Sigmoid colon (tissue), 7 donors: ENCODE data around the gene FAM227B. TPM values are rescaled to one million over a fixed set of nuclear protein-coding genes. Genes with fewer than 3 reads are reported as not detected.

ENCODE experiments used
- DNase-seq: peaks from one replicate; pipeline ENCODE4 v3.0.0-alpha.2; 2019
- H3K27ac ChIP-seq, 4 donors: fragments of 200-600 bp; sonication (generic); one replicate each; pipeline ENCODE4 v1.5.1; 2016 to 2019; ENCODE audit warnings: mild to moderate bottlenecking in 1 of 4
- H3K27me3 ChIP-seq, 3 donors: fragments of 200-600 bp; sonication (generic); one replicate each; pipeline ENCODE4 v1.5.1; 2019; ENCODE audit warnings: mild to moderate bottlenecking in 1 of 3
- H3K36me3 ChIP-seq, 4 donors: fragments of 200-600 bp; sonication (generic); one replicate each; pipeline ENCODE4 v1.5.1; 2016 to 2019
- H3K4me1 ChIP-seq, 4 donors: fragments of 200-600 bp; sonication (generic); one replicate each; pipeline ENCODE4 v1.5.1; 2017 to 2019
- H3K4me3 ChIP-seq, 4 donors: fragments of 200-600 bp; sonication (generic); one replicate each; pipeline ENCODE4 v1.5.1; 2017 to 2019; ENCODE audit warnings: mild to moderate bottlenecking in 2 of 4, moderate library complexity in 1 of 4
- H3K9me3 ChIP-seq, 4 donors: fragments of 200-600 bp in 3 of 4; sonication (generic) in 3 of 4; one replicate each; pipeline versions ENCODE4 v1.5.1 to v1.6.1; 2013 to 2019
- EP300 ChIP-seq, 4 donors: sonication (generic); formaldehyde crosslinking; IDR thresholded peaks; one replicate each; pipeline ENCODE4 v1.6.1; 2017; ENCODE audit warnings: antibody characterized with exemption in 4 of 4
- POLR2A ChIP-seq, 2 donors: fragments of 450-650 bp; IDR thresholded peaks; one replicate each; pipeline ENCODE4 v1.6.1; 2016; ENCODE audit warnings: antibody characterized with exemption in 2 of 2, mild to moderate bottlenecking in 2 of 2, moderate library complexity in 2 of 2
- POLR2AphosphoS5 ChIP-seq, 4 donors: sonication (generic); formaldehyde crosslinking; IDR thresholded peaks; one replicate each; pipeline ENCODE4 v1.6.1; 2017; ENCODE audit warnings: antibody characterized with exemption in 4 of 4
- WGBS, 2 donors: extraction: QIAGEN DNeasy Blood & Tissue Kit; methylation state at CpG; one replicate each; pipeline ENCODE4 v1.1.7; 2013; 5-methylcytosine and 5-hydroxymethylcytosine counted together
- intact Hi-C: fragments of 100-400 bp; cut with DNase I; formaldehyde crosslinking; loops from one replicate; pipeline ENCODE4 v1.15.1; 2023
- polyA plus RNA-seq, 3 donors: library from polyadenylated mRNA; stranded (reverse); fragments of 200-250 nt; gene quantifications; one replicate each; pipeline ENCODE4 v1.2.3, GENCODE V29; 2013
- total RNA-seq, 4 donors: library from RNA; depleted of rRNA; stranded (reverse); fragments of >200 nt; gene quantifications; one replicate each; pipeline ENCODE4 v1.1.0, GENCODE V29; 2016
- TF ChIP-seq, protein P1 (sequence below), 4 experiments: fragments of 450-650 bp in 3 of 4; fragments of 200-600 bp in 1 of 4; IDR thresholded peaks; one replicate each; pipeline ENCODE4 v1.5.1; 2016 to 2019; ENCODE audit warnings: antibody characterized with exemption in 4 of 4, mild to moderate bottlenecking in 3 of 4, moderate library complexity in 2 of 4
- donor health status: healthy with polysubstance abuse.
- donor health status: Bipolar disorder and iron deficiency.
- donor health status: healthy.

FAM227B gene
- total and polyA plus RNA-seq, 7 donors = 1.8 to 21.1 (median 11.1) TPM

DNA sequence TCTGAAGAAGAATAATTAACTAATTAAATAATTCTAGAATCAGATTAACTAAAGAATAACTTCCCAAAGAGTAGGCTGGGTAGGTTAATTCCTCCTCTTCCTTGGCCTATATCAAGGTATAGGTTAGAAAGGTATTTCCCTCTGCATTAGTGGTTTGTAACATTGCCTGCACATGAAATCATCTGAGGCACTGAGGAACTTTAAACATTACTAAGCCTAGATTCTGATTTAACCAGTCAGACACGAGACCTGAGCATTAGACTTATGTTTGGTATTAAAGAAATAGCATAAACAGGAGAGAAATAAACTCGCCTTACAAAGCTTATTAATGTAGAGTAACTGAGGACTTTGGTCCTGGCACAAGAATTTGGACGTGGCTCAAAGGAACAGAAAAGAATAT is 113.4 kb downstream of the FAM227B start:
- H3K27me3 ChIP-seq = no peaks in the 10 kb centered on the region
- no peak for DNase-seq
- no peaks in the 10 kb centered on the region for H3K36me3 ChIP-seq
- WGBS, 2 donors = 52 to 73% methylated on average over 3 of the region's 3 CpGs
- intact Hi-C loops = no loop called here
- no peaks in the 10 kb centered on the region for H3K4me1 ChIP-seq
- no peaks in the 10 kb centered on the region for H3K9me3 ChIP-seq
- H3K4me3 ChIP-seq = no peak overlapping the region
- H3K27ac ChIP-seq = no peak overlapping the region
- TF ChIP-seq, protein P1, sequence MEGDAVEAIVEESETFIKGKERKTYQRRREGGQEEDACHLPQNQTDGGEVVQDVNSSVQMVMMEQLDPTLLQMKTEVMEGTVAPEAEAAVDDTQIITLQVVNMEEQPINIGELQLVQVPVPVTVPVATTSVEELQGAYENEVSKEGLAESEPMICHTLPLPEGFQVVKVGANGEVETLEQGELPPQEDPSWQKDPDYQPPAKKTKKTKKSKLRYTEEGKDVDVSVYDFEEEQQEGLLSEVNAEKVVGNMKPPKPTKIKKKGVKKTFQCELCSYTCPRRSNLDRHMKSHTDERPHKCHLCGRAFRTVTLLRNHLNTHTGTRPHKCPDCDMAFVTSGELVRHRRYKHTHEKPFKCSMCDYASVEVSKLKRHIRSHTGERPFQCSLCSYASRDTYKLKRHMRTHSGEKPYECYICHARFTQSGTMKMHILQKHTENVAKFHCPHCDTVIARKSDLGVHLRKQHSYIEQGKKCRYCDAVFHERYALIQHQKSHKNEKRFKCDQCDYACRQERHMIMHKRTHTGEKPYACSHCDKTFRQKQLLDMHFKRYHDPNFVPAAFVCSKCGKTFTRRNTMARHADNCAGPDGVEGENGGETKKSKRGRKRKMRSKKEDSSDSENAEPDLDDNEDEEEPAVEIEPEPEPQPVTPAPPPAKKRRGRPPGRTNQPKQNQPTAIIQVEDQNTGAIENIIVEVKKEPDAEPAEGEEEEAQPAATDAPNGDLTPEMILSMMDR (IDR thresholded peaks at IDR 0.05) = no peak
- no peak for TF ChIP-seq POLR2A (IDR thresholded peaks at IDR 0.05)
- no peak for TF ChIP-seq POLR2AphosphoS5 (IDR thresholded peaks at IDR 0.05)

DNA sequence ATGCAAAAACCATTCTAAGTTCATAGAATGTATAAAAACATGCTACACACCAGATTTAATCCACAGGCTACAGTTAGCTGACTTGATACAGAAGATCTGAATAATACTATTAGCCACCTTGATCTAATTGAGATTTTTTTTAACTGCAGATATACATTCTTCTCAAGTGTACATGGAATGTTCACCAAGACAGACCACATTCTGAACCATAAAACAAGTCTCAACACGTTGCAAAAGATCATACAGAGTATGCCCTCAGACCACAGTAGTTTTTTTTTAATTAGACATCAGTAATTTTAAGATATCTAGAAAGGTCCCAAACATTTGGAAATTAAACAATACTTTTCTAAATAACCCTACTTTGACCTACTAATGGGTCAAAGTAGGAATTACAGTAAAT is 114.3 kb downstream of the FAM227B start:
- Histone ChIP-seq H3K4me1 (peaks cover 0 to under 1% (median 0%) of the 10 kb centered on the region in 4 donors), H3K36me3 (no peaks in the 10 kb centered on the region), H3K4me3 (no peak overlapping the region), H3K27ac (no peak overlapping the region), H3K9me3 (no peaks in the 10 kb centered on the region), H3K27me3 (no peaks in the 10 kb centered on the region)
- TF ChIP-seq POLR2AphosphoS5 (IDR thresholded peaks at IDR 0.05) (no peak), EP300 (IDR thresholded peaks at IDR 0.05) (no peak), POLR2A (IDR thresholded peaks at IDR 0.05) (no peak)
- TF ChIP-seq, protein P1 (IDR thresholded peaks at IDR 0.05) = no peak
- WGBS, 2 donors = 24 to 53% methylated on average over 1 of the region's 1 CpG
- intact Hi-C loops = no loop called here
- no peak for DNase-seq

DNA sequence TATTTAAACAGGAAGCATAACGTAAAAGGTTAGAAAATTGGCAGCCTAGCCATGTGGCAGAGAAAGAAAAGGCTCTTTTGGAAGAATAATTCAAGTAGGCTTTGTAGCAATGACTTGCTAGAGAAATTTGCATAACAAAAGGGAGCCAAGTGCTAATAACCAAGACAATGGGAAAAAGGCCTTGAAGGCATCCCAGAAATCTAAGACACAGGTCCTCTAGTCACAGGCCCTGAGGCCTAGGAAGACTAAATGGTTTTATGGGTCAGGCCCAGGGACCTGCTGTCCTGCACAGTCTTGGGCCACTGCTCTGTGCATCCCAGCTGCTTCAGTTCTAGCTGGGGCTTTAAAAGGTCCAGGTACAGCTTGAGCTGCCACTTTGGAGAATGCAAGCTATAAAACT is 119.0 kb downstream of the FAM227B start:
- 90 to 92% methylated on average over 1 of the region's 1 CpG for WGBS, 2 donors
- H3K27me3 ChIP-seq = no peaks in the 10 kb centered on the region
- H3K27ac ChIP-seq = no peak overlapping the region
- H3K9me3 ChIP-seq = no peaks in the 10 kb centered on the region
- intact Hi-C loops = no loop called here
- H3K36me3 ChIP-seq = no peaks in the 10 kb centered on the region
- TF ChIP-seq EP300 (IDR thresholded peaks at IDR 0.05) = no peak
- TF ChIP-seq, protein P1 (IDR thresholded peaks at IDR 0.05) = no peak
- no peak for TF ChIP-seq POLR2AphosphoS5 (IDR thresholded peaks at IDR 0.05)
- TF ChIP-seq POLR2A (IDR thresholded peaks at IDR 0.05) = no peak
- H3K4me1 ChIP-seq = peaks cover 0 to 20% (median 10%) of the 10 kb centered on the region in 4 donors
- no peak overlapping the region for H3K4me3 ChIP-seq
- DNase-seq = no peak

DNA sequence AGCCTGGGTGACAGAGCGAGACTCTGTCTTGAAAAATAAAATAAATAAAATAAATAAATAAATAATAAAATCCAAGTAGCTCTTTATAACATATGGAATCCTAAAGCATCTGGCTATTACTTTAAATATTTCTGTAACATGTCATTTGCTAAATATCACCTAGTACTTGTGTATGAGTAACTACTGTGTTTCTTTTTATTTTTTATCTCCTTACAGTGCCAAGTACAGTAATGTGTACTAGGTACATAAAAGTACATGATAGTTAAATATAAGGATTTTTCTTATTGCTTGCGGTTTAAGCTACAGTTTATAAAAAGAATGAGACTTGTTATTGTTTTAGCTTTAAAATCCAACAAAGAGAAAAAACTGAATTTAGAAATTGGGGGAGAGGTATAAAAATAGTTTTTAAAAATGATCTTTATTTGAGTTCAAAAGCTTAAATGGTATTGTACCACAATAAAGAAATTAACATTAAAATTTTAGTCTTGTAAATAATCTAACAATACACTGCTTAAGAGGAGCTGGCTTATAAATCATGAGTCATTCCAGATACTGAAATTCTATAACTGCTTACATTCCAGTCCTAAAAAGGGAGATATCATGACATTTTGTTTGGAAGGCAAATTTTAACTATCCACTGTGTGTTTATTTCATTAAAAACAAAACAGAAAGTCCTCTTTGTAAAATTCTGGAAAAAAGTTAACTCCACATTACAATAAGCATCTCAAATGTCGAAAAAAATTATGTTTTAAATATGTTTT is 124.4 kb downstream of the FAM227B start:
- Histone ChIP-seq H3K36me3 (no peaks in the 10 kb centered on the region), H3K4me3 (no peak overlapping the region), H3K27me3 (no peaks in the 10 kb centered on the region), H3K9me3 (no peaks in the 10 kb centered on the region), H3K4me1 (peaks cover 0 to 46% (median 31%) of the 10 kb centered on the region in 4 donors), H3K27ac (peak overlapping the region in 3 of 4 donors; percentile 27 to 62 (median 58))
- TF ChIP-seq, protein P1 (IDR thresholded peaks at IDR 0.05) = no peak
- no peak for TF ChIP-seq POLR2A (IDR thresholded peaks at IDR 0.05)
- TF ChIP-seq EP300 (IDR thresholded peaks at IDR 0.05) = no peak
- TF ChIP-seq POLR2AphosphoS5 (IDR thresholded peaks at IDR 0.05) = no peak
- 74 to 75% methylated on average over 3 of the region's 3 CpGs for WGBS, 2 donors
- intact Hi-C loops = loop anchor here (10.0 kb wide), 1 partner anchor 509 kb away; no protein-coding TSS in a partner anchor
- no peak for DNase-seq
